HT1080 (cell line): ENCODE data around the gene DHX35. TPM values are rescaled to one million over a fixed set of nuclear protein-coding genes. Genes with fewer than 3 reads are reported as not detected.
"Not testable (repeated sequence)": the region's sequence is repeated elsewhere in the genome, so short reads cannot be mapped to it uniquely, and the experiment has no call there.

Source experiments
- DNase-seq: peaks from one replicate; pipeline ENCODE4 v3.0.0-alpha.2; 2015; ENCODE audit warnings: low read depth
- total RNA-seq: library from RNA; depleted of rRNA; stranded (reverse); fragments of >200 nt; shearing (Covaris generic); gene quantifications from 2 replicates; pipeline ENCODE4 v1.2.3, GENCODE V29; 2014

Gene DHX35
- total RNA-seq, 1 experiment from 2014 or later: 9.8 TPM

DNA sequence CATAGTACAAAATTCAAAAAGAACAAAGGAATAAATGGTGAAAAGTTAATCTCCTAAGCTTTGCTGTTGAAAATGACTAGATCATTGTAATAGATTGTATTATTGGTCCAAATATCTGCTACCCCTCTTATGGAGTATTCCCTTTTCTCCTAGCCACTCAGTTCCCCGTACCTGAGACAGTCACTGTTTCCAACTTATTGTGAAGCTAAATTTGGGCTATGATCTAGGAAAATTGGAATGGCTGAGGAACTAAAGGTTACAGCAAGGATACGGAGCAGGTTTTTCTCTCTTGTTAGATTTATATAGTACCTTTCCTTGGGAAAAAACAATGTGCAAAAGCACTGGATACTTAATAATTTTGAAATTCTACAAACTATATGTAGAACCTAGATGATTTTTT is 17.3 kb downstream of the DHX35 start:
- no peak for DNase-seq

GRCh38 chr20:38979842-38980241 is 17.7 kb downstream of the DHX35 start:
- no peak for DNase-seq

DNA sequence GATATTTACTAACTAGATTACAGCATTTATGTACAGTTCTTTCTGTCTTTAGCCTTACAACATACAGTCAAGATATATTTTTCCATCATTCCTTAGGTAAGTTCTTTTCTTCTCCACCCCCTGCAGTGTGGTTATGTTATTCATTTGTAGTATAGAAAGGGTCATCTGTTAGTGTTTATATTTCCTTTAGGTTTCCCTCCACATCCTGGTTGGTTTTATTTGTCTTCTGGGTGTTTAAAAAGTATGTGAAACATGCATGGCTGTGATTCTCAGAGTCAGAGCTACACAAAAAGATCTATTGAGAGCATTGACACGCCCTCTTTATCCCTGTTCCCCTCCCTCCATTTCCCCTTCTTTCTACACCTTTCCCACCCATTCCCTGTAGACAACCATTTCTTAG is 20.1 kb downstream of the DHX35 start:
- peak; percentile 66 for DNase-seq

DNA sequence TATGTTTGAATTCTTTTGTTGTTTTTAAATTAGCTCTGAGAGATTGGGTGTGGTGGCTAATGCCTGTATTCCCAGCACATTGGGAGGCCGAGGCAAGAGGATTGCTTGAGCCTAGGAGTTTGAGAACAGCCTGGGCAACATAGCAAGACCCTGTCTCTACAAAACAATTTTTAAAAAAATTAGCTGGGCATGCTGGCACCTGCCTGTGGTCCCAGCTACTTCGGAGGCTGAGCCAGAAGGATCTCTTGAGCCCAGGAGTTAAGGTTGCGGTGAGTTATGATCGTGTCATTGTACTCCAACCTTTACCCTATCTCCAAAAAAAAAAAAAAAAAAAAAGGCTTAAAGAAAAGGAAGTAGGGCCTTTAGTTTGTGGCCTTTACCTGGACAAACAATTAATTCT is 22.9 kb downstream of the DHX35 start:
- DNase-seq: no peak

DNA sequence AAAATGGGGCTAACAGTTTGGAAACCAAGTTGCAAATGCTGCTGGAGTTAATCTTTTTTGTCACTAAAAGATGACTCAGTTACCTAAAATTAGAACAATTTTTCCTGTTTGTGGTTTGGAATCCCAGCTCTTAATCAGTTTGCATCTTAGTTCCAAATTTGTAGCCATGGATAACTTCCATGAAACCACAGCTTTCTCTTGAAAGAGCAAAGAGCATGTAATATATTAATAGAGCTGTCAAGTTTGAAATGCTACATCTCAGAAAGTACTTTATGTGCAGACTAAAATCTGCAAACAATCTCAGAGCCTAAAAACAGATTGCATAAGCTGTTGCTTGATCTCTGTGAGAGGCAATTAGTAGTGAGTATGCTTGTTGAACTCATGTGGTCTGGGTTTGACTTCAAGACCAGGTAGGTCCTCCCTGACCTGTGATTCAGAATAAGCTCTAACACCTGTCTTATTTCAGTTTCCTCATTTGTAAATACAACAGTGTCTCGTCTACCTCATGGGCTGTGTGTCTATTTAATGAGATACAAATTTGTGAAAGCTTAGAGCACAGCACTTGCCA is 23.5 kb downstream of the DHX35 start:
- peak; percentile 53 for DNase-seq

DNA sequence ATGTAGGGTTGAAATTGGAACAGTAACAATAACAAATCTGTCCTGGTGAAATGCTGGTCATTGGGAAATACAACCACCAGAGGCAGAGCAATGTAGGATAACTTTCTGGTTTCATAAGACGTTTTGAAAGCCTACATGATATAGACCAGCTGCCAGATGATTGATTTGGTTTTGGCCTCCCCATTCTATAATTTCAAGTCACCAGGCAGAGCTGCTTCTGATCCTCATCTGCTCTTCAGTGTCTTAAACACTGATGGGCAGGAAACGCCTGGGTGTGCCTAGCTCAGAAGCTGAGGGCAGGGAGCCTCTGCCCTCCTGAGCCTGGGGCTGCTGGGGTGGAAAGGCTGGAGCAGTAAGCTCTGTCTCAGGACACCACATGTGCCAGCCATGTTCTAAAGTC is 24.5 kb downstream of the DHX35 start:
- DNase-seq: no peak

DNA sequence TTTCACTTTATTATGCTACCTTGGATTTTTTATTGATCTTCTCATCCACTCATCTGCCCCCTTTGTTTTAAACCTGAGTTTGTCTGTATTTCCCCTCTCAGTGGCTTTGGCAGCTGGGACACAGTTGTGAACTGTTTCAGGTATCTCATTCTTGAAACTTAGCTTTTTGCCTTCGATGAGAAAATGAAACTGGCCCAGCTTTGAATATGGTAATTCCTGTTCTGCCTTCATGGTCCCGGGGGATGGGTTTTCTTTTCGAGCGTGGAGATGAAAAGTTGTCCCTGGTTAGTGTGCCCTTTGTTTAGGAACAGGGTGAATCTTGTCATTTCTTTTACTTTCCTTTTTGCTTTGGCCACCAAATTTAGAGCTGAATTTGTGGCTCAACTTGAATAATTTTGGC is 25.6 kb downstream of the DHX35 start:
- no peak for DNase-seq

DNA sequence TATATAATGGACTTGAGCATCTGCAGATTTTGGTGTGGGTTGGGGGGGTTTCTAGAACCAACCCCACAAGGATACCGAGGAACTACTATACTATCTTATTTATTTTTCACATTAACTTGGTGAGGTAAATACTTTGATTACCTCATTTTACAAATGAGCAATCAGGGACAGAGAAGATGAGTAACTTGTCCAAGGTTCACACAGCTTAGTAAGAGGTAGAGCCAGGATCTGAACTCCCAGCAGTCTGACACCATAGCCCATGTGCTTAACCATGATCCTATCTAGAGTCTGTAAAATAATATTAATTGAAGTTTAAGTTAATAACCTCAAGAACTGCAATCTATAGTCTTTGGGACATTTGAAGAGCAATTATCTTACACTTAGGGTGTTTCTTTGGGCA is 28.6 kb downstream of the DHX35 start:
- DNase-seq: no peak

DNA sequence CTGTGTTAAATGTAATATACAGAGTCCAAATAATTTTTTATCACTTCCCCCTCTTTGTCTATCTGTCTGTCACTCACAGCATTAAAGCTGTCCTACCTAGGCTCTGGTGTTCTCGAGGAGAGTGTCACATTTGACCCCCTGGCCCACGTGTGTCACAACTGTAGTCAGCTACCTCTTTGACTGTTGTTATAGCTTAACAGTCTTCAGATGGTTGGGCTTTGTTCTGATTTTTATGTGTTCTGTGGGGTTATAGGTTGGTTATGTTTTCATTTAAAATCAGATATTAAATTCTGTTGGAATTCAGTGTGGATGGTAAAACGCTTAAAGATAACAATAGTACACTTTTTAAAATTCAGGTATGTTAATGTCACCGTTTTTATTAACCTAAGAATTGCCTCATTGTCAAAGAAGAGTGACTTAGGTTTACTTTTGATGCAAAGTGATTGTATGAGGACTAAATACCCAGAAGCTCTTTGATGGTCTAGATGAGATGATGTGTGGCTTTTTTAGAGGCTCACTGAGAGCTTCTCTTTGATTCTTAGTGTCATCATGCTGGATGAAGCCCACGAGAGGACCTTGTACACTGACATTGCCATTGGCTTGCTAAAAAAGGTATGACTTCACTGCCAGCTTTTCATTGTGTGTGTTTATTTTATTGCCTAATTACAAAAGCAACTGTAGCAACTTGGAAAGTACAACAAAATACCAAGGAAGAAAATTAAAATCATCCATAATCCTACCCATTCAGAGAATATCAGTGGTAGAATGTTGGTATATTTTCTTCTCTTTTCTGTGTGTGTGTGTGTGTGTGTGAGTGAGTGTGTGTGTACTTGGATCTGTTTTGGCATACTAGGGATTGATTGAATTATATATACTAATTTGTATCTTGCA is 29.9 kb downstream of the DHX35 start:
- DNase-seq: no peak

GRCh38 chr20:38995536-38996044 is 33.4 kb downstream of the DHX35 start:
- DNase-seq: no peak

- not testable (repeated sequence) for DNase-seq
These were observed 34.7 kb downstream of the DHX35 start for GRCh38 chr20:38996866-38997265.

- DNase-seq: no peak
These were observed 35.5 kb downstream of the DHX35 start for GRCh38 chr20:38997622-38998021.

- no peak for DNase-seq
These were observed 37.1 kb downstream of the DHX35 start for GRCh38 chr20:38999217-38999616.

DNA sequence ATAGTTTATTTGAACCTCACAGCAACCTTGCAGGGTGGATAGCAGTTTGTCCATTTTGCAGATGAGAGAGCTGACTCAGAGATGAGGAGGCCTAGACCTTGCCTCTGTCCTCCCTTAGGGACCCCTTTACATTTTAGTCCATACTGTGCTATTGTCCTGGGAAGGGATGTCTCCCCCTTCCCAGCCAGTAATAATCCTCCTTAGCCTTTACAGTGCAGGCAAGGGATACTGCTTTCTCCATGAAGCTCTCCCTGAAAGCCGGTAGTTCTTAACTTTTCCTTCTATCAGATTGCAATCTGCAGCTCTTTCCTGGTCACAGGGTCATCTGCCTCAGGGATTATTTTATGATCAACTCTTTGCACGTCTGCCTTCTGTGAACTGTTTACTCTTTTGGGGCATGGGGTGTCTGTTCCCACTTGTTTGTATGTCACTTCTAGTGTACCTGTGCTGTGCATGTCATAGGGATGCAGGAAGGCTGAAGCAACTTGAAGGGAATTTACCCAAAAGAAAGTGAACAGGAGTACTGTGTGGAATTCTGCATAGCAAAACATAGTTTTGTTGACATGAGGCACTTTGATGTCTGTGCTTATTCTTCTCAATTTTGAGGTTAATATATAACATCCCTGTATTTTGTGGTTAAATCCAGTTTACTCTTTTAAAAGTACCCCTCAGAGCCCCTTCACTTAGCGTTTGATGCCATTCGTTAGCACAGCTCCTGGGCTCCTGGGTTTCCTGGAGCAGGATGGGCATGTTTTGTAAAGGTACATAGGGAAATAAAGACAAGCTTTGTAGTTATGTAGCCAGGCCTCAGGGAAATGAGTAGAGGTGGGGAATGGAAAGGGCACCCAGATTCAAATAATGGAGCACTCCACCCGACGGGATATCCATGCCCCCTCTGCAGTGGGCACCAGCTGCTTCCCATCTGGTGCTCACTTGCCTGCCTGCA is 38.1 kb downstream of the DHX35 start:
- no peak for DNase-seq

GRCh38 chr20:39004508-39004907 is 42.4 kb downstream of the DHX35 start:
- no peak for DNase-seq

DNA sequence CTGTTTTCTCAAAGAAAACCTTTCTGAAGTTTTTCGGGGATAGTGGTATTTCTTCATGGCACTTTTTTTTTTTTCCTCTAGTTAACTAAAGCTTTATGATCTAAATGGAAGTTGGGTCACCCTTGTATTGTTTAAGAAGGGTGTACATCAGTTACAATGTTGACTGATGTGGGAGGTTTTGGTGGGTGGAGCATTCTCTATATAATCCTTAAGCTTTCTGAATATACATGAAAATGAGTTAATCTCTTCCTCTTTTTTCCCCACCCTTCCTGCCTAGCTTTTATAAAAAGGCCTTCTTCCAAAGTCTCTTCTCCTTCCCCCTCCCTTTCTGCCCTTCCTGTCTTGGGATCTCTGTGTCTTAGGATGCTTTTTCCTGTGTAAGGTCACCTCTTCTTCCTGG is 47.2 kb downstream of the DHX35 start:
- DNase-seq: no peak

DNA sequence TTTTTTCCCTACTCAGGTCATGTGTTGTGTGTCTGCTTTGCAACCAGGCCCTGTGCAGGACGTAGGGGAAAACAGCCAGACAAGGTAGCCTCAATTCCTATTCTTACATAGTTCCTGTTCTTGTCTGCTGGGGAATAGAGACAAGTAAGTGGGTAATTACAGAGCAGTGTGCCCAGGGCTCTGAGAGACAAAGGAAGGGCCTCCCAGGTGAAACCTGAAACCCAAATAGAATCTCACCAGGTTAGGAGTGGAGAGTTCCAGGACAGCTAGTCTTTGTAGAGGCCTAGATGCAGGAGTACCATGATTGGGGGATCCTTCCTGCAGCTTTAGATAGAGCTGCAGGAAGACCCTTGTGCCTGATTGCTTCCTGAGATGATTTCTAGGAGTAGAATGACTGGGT is 48.4 kb downstream of the DHX35 start:
- no peak for DNase-seq

DNA sequence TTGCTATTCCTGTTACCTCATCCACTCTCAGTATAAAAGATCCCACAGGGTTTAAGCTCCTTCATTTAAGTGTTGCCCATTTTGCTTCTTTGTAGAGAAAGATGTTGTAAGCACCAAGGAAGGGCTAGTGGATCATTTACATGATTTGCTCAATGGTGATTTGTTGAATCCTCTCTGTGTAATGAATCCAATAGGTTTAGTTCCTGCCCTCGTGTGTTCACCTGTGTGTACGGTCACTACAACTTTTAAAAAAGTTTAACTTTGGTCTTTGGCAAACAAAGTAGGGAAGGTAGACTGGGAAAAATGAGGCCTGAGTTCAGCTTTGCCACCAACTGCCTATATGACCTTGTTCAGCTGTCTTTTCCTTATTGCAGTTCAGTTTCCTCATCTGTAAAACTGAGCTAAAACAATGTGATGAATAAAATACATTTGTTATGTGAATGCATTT is 51.5 kb downstream of the DHX35 start:
- no peak for DNase-seq

- peak; percentile 59 for DNase-seq
These were observed 53.9 kb downstream of the DHX35 start for GRCh38 chr20:39016041-39016440.

GRCh38 chr20:39016506-39016905 is 54.4 kb downstream of the DHX35 start:
- peak; percentile 18 for DNase-seq

- no peak for DNase-seq
These were observed 56.9 kb downstream of the DHX35 start for GRCh38 chr20:39019027-39019426.
